HCT116 (cell line): ENCODE results near the gene NCKAP5. TPM values are rescaled to one million over a fixed set of nuclear protein-coding genes. Genes with fewer than 3 reads are reported as not detected.

ENCODE experiments used
- ATAC-seq: fragments of 200-7000 bp; cut with Tn5 transposase; 2 replicates; pipeline ENCODE4 v1.9.1; 2020; ENCODE audit warnings: mild to moderate bottlenecking, moderate library complexity
- BruUV-seq: library from RNA; stranded (reverse); fragments of 400-500 nt; replicated peaks from 2 replicates; lab custom pipeline; 2021; lab: Mats Ljungman, UMichigan
- CTCF ChIA-PET: fragments of 300-600 bp; sonication (Branson Sonifier 250); formaldehyde crosslinking; loops from one replicate; lab custom pipeline; 2021; ENCODE audit warnings: antibody characterized with exemption; lab: Charles Lee
- POLR2A ChIA-PET: fragments of 300-600, 350-600 bp; sonication (Branson Sonifier 250); formaldehyde crosslinking; loops from one replicate; lab custom pipeline; 2021; ENCODE audit warnings: antibody characterized with exemption; lab: Charles Lee
- RAD21 ChIA-PET, 2 experiments: fragments of 300-600 bp; sonication (Branson Sonifier 250); formaldehyde crosslinking; loops; one replicate each; lab custom pipeline; 2023; ENCODE audit warnings: low total read pairs in 2 of 2; ENCODE audit not compliant: uncharacterized antibody in 2 of 2, unreplicated experiment in 2 of 2, low non-redundant PET in 1 of 2; lab: Charles Lee
- DNase-seq: peaks from one replicate; pipeline ENCODE4 v3.0.0-alpha.2; 2010; ENCODE audit warnings: low read depth, low spot score
- H2AFZ ChIP-seq: fragments of 200-600 bp; shearing (Covaris generic), sonication (generic); 2 replicates; pipeline ENCODE4 v1.6.1; 2017; ENCODE audit warnings: low read depth, mixed run types, mixed read lengths, antibody characterized with exemption, low read length; ENCODE audit not compliant: poor library complexity, severe bottlenecking
- H3K27ac ChIP-seq: 2 replicates; pipeline ENCODE4 v1.5.1; 2012; ENCODE audit warnings: low read depth, low read length
- H3K27me3 ChIP-seq: fragments of 200-600 bp; sonication (generic); 2 replicates; pipeline ENCODE4 v1.6.1; 2016; ENCODE audit warnings: mixed run types, low read length, mixed read lengths; ENCODE audit not compliant: insufficient read depth
- H3K36me3 ChIP-seq, 2 experiments: fragments of 200-500 bp in 1 of 2; fragments of 200-600 bp in 1 of 2; sonication (Bioruptor generic) in 1 of 2; sonication (generic) in 1 of 2; 2 replicates each; pipeline versions ENCODE4 v1.5.1 to v1.6.1; 2014 to 2016; ENCODE audit warnings: low read length in 2 of 2, inconsistent platforms in 1 of 2, mixed read lengths in 1 of 2, mixed run types in 1 of 2; ENCODE audit not compliant: insufficient read depth in 2 of 2, control insufficient read depth in 1 of 2
- H3K4me1 ChIP-seq, 2 experiments: fragments of 200-600 bp in 1 of 2; sonication (generic) in 1 of 2; 2 replicates each; pipeline versions ENCODE4 v1.5.1 to v1.6.1; 2012 to 2017; ENCODE audit warnings: low read length in 2 of 2, inconsistent platforms in 1 of 2, mild to moderate bottlenecking in 1 of 2, mixed read lengths in 1 of 2, mixed run types in 1 of 2, moderate library complexity in 1 of 2; ENCODE audit not compliant: insufficient read depth in 2 of 2, control insufficient read depth in 1 of 2
- H3K4me2 ChIP-seq: fragments of 200-600 bp; sonication (generic); 2 replicates; pipeline ENCODE4 v1.6.1; 2017; ENCODE audit warnings: mixed run types, low read length, mixed read lengths
- H3K4me3 ChIP-seq, 2 experiments: fragments of 200-600 bp in 1 of 2; sonication (generic) in 1 of 2; replicated peaks in 1 of 2; 2 replicates each; pipeline ENCODE4 v1.5.1; 2011 to 2016; ENCODE audit warnings: low read length in 2 of 2, control low read depth in 1 of 2, low read depth in 1 of 2, mild to moderate bottlenecking in 1 of 2, mixed read lengths in 1 of 2, mixed run types in 1 of 2
- H3K79me2 ChIP-seq: fragments of 200-600 bp; sonication (generic); 2 replicates; pipeline ENCODE4 v1.6.1; 2017; ENCODE audit warnings: mild to moderate bottlenecking, mixed run types, low read length, moderate library complexity, mixed read lengths; ENCODE audit not compliant: insufficient read depth
- H3K9ac ChIP-seq: fragments of 200-600 bp; sonication (generic); 2 replicates; pipeline ENCODE4 v1.6.1; 2016; ENCODE audit warnings: low read length, mixed read lengths
- H3K9me2 ChIP-seq: fragments of 200-600 bp; sonication (generic), shearing (Covaris generic); 2 replicates; pipeline ENCODE4 v1.6.1; 2017; ENCODE audit warnings: mixed run types, mild to moderate bottlenecking, moderate library complexity; ENCODE audit not compliant: insufficient read depth
- H3K9me3 ChIP-seq, 2 experiments: fragments of 200-500 bp in 1 of 2; fragments of 200-600 bp in 1 of 2; sonication (Bioruptor generic) in 1 of 2; sonication (generic) in 1 of 2; 2 replicates each; pipeline ENCODE4 v1.6.1; 2014 to 2017; ENCODE audit warnings: low read length in 2 of 2, mixed read lengths in 2 of 2, inconsistent platforms in 1 of 2, low read depth in 1 of 2, mild to moderate bottlenecking in 1 of 2, mixed run types in 1 of 2, moderate library complexity in 1 of 2; ENCODE audit not compliant: control insufficient read depth in 1 of 2, insufficient read depth in 1 of 2
- H4K20me1 ChIP-seq: fragments of 200-600 bp; sonication (generic), shearing (Covaris generic); 2 replicates; pipeline ENCODE4 v1.6.1; 2017; ENCODE audit warnings: mixed run types, mild to moderate bottlenecking, moderate library complexity; ENCODE audit not compliant: insufficient read depth
- ATF3 ChIP-seq: IDR thresholded peaks from 2 replicates; pipeline ENCODE4 v1.6.1; 2012
- CBX3 ChIP-seq: IDR thresholded peaks from 2 replicates; pipeline ENCODE4 v1.6.1; 2012; ENCODE audit warnings: low read depth
- CEBPB ChIP-seq: IDR thresholded peaks from 2 replicates; pipeline ENCODE4 v1.6.1; 2012; ENCODE audit warnings: low read depth
- EGR1 ChIP-seq: IDR thresholded peaks from 2 replicates; pipeline ENCODE4 v1.6.1; 2012; ENCODE audit warnings: low read depth
- ELF1 ChIP-seq: IDR thresholded peaks from 2 replicates; pipeline ENCODE4 v1.6.1; 2012; ENCODE audit warnings: low read depth, borderline replicate concordance
- EZH2 ChIP-seq: fragments of 200-600 bp; sonication (generic); IDR thresholded peaks from 2 replicates; pipeline ENCODE4 v1.6.1; 2017; ENCODE audit warnings: antibody characterized with exemption, mixed run types
- EZH2phosphoT487 ChIP-seq: fragments of 200-600 bp; IDR thresholded peaks from 2 replicates; pipeline ENCODE4 v1.6.1; 2018; ENCODE audit warnings: antibody characterized with exemption, borderline replicate concordance
- POLR2A ChIP-seq: IDR thresholded peaks from 2 replicates; pipeline ENCODE4 v1.7.0; 2011; ENCODE audit warnings: borderline replicate concordance; ENCODE audit not compliant: insufficient read depth, insufficient read length; ENCODE audit errors: extremely low read depth
- POLR2AphosphoS5 ChIP-seq: IDR thresholded peaks from 2 replicates; pipeline ENCODE4 v1.6.1; 2011; ENCODE audit warnings: mild to moderate bottlenecking, low read depth, low read length, moderate library complexity
- RAD21 ChIP-seq: IDR thresholded peaks from 2 replicates; pipeline ENCODE4 v1.6.1; 2012; ENCODE audit warnings: low read depth, mild to moderate bottlenecking
- REST ChIP-seq: IDR thresholded peaks from 2 replicates; pipeline ENCODE4 v1.6.1; 2012; ENCODE audit warnings: low read depth
- SIN3A ChIP-seq: IDR thresholded peaks from 2 replicates; pipeline ENCODE4 v1.6.1; 2012; ENCODE audit warnings: low read depth
- SP1 ChIP-seq: IDR thresholded peaks from 2 replicates; pipeline ENCODE4 v1.6.1; 2012; ENCODE audit warnings: low read depth
- SRF ChIP-seq: IDR thresholded peaks from 2 replicates; pipeline ENCODE4 v1.6.1; 2012; ENCODE audit warnings: low read depth
- TCF7L2 ChIP-seq: IDR thresholded peaks from 2 replicates; pipeline ENCODE4 v1.7.0; 2011; ENCODE audit warnings: borderline replicate concordance, inconsistent platforms; ENCODE audit not compliant: insufficient read depth, insufficient read length; ENCODE audit errors: extremely low read depth
- YY1 ChIP-seq: IDR thresholded peaks from 2 replicates; pipeline ENCODE4 v1.6.1; 2011; ENCODE audit warnings: low read length, low read depth, moderate library complexity, mild to moderate bottlenecking; ENCODE audit not compliant: insufficient replicate concordance; ENCODE audit errors: extremely low read depth
- ZBTB33 ChIP-seq: IDR thresholded peaks from 2 replicates; pipeline ENCODE4 v1.6.1; 2011; ENCODE audit warnings: mild to moderate bottlenecking, low read length, moderate library complexity; ENCODE audit not compliant: insufficient replicate concordance; ENCODE audit errors: extremely low read depth
- ZFX ChIP-seq: fragments of 450-650 bp; IDR thresholded peaks from 2 replicates; pipeline ENCODE4 v1.6.1; 2017
- ZNF274 ChIP-seq: fragments of 200-500 bp; sonication (Bioruptor generic); IDR thresholded peaks from 2 replicates; pipeline ENCODE4 v1.6.1; 2014; ENCODE audit warnings: mild to moderate bottlenecking, low read depth, low read length, inconsistent platforms
- intact Hi-C: fragments of 100-400 bp; cut with micrococcal nuclease; formaldehyde crosslinking; loops from 2 replicates; pipeline ENCODE4 v1.10.0; 2022
- total RNA-seq: library from RNA; stranded (reverse); gene quantifications from one replicate; pipeline ENCODE4 v1.2.1, GENCODE V29; 2021; ENCODE audit not compliant: unreplicated experiment
- TF ChIP-seq, protein P1 (sequence below), 3 experiments: fragments of 200-600 bp in 1 of 3; sonication (generic) in 1 of 3; IDR thresholded peaks in 2 of 3; conservative IDR thresholded peaks in 1 of 3; 2 replicates each; pipeline ENCODE4 v1.5.1; 2012 to 2017; ENCODE audit warnings: low read depth in 2 of 3, low read length in 2 of 3, antibody characterized with exemption in 1 of 3, borderline replicate concordance in 1 of 3, control low read depth in 1 of 3, mild to moderate bottlenecking in 1 of 3, mixed read lengths in 1 of 3, mixed run types in 1 of 3, moderate library complexity in 1 of 3; ENCODE audit not compliant: insufficient read depth in 1 of 3

Gene NCKAP5
- total RNA-seq, 1 experiment from 2014 or later: 0.30 TPM

DNA sequence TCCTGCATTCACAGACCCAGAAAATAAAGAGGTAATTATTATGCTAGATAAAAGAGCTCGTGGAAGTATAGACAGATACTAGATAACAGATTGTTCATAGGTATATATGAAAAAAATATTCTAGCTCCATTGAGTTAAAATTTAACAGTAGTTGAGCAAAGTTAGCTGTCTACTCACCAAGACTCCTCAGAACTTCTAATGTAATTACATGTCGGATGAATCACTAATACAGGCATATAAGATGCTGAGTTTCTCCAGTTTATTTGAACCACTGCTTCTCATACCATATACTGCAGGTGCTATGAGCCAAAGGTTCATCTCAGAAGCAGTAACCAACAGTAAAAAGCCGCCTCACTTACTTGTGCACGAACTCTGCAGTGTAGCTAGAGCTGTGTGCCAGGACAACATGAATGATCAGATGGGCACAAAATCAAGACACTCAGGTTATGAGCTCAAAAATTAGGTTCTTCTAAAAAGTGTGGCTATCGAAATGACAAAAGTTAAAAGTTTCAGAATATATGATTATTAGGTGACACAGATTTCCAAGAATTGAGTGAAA lies 373.4 kb downstream of the NCKAP5 start:
- Histone ChIP-seq H3K27me3 (no peaks in the 10 kb centered on the region), H4K20me1 (no peaks in the 10 kb centered on the region), H3K36me3 (no peaks in the 10 kb centered on the region), H3K9me3 (no peaks in the 10 kb centered on the region), H3K4me3 (no peak overlapping the region), H3K4me1 (no peaks in the 10 kb centered on the region), H3K27ac (no peak overlapping the region), H3K79me2 (no peaks in the 10 kb centered on the region)
- DNase-seq: no peak
- POLR2A ChIA-PET: no interaction called here
- BruUV-seq: no TSS peak
- no peak for TF ChIP-seq SIN3A
- no peak for TF ChIP-seq ZNF274
- TF ChIP-seq ZFX: no peak
- TF ChIP-seq EGR1: no peak
- no peak for TF ChIP-seq POLR2A
- TF ChIP-seq RAD21: no peak
- no peak for TF ChIP-seq YY1
- TF ChIP-seq REST: no peak
- TF ChIP-seq EZH2: no peak
- TF ChIP-seq SRF: no peak
- TF ChIP-seq ELF1: no peak
- no peak for TF ChIP-seq ATF3
- TF ChIP-seq SP1: no peak
- no peak for TF ChIP-seq EZH2phosphoT487
- no peak for TF ChIP-seq POLR2AphosphoS5
- TF ChIP-seq, protein P1, sequence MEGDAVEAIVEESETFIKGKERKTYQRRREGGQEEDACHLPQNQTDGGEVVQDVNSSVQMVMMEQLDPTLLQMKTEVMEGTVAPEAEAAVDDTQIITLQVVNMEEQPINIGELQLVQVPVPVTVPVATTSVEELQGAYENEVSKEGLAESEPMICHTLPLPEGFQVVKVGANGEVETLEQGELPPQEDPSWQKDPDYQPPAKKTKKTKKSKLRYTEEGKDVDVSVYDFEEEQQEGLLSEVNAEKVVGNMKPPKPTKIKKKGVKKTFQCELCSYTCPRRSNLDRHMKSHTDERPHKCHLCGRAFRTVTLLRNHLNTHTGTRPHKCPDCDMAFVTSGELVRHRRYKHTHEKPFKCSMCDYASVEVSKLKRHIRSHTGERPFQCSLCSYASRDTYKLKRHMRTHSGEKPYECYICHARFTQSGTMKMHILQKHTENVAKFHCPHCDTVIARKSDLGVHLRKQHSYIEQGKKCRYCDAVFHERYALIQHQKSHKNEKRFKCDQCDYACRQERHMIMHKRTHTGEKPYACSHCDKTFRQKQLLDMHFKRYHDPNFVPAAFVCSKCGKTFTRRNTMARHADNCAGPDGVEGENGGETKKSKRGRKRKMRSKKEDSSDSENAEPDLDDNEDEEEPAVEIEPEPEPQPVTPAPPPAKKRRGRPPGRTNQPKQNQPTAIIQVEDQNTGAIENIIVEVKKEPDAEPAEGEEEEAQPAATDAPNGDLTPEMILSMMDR (IDR thresholded peaks at IDR 0.05 in 2 of 3, conservative IDR thresholded peaks at IDR 0.05 in 1 of 3; ENCODE audit: borderline replicate concordance in 1 of 3, insufficient read depth in 1 of 3, low read depth in 2 of 3, low read length in 2 of 3): no peak
- no peak for TF ChIP-seq CBX3
- TF ChIP-seq ZBTB33: no peak
- TF ChIP-seq CEBPB: no peak
- no peak for TF ChIP-seq TCF7L2
- TF ChIP-seq, all 23 proteins: peak for 0
- no peak overlapping the region for H2AFZ ChIP-seq
- ATAC-seq: no peak
- H3K4me2 ChIP-seq: no peak overlapping the region
- intact Hi-C loops: no loop called here
- ChIA-PET CTCF (no interaction called here), RAD21 (no interaction called here)
- H3K9ac ChIP-seq: no peak overlapping the region
- no peaks in the 10 kb centered on the region for H3K9me2 ChIP-seq
